Neural progenitor cell (in vitro differentiated cells): ENCODE measurements around the gene ZNF746. TPM values are rescaled to one million over a fixed set of nuclear protein-coding genes. Genes with fewer than 3 reads are reported as not detected.

ENCODE experiments used
- DNase-seq: peaks from one replicate; pipeline ENCODE4 v3.0.0-alpha.2; 2016; ENCODE audit warnings: low spot score
- H2AFZ ChIP-seq: fragments of 200-600 bp; sonication (generic); replicated peaks from 2 replicates; pipeline ENCODE4 v1.6.1; 2016; ENCODE audit warnings: antibody characterized with exemption
- H3F3A ChIP-seq: fragments of 200-600 bp; sonication (generic); 2 replicates; pipeline ENCODE4 v1.6.1; 2016; ENCODE audit warnings: antibody characterized with exemption, low read depth
- H3K27ac ChIP-seq: fragments of 200-600 bp; sonication (generic); 2 replicates; pipeline ENCODE4 v1.5.1; 2016; ENCODE audit warnings: mild to moderate bottlenecking
- H3K27me3 ChIP-seq: fragments of 200-600 bp; sonication (generic); 2 replicates; pipeline ENCODE4 v1.6.1; 2016; ENCODE audit warnings: mild to moderate bottlenecking, moderate library complexity
- H3K36me3 ChIP-seq: fragments of 200-600 bp; sonication (generic); 2 replicates; pipeline ENCODE4 v1.5.1; 2016
- H3K4me1 ChIP-seq: fragments of 200-600 bp; sonication (generic); 2 replicates; pipeline ENCODE4 v1.6.1; 2016; ENCODE audit warnings: mixed run types
- H3K4me2 ChIP-seq: fragments of 200-600 bp; sonication (generic); 2 replicates; pipeline ENCODE4 v1.6.1; 2016
- H3K4me3 ChIP-seq: fragments of 200-600 bp; sonication (generic); 2 replicates; pipeline ENCODE4 v1.5.1; 2016
- H3K79me2 ChIP-seq: fragments of 200-600 bp; sonication (generic); 2 replicates; pipeline ENCODE4 v1.6.1; 2016; ENCODE audit warnings: low read depth
- H3K9ac ChIP-seq: fragments of 200-600 bp; sonication (generic); 2 replicates; pipeline ENCODE4 v1.6.1; 2016
- H3K9me3 ChIP-seq: fragments of 200-600 bp; sonication (generic); 2 replicates; pipeline ENCODE4 v1.5.1; 2016; ENCODE audit warnings: low read depth
- H4K20me1 ChIP-seq: fragments of 200-600 bp; sonication (generic); 2 replicates; pipeline ENCODE4 v1.6.1; 2016; ENCODE audit warnings: low read depth
- H3K27ac Mint-ChIP-seq: 3 replicates; pipeline ENCODE4 v1.8.0; 2021; ENCODE audit warnings: mixed read lengths
- H3K27me3 Mint-ChIP-seq: 2 replicates; pipeline ENCODE4 v1.8.0; 2022; ENCODE audit warnings: low read depth, mild to moderate bottlenecking, inconsistent platforms, moderate library complexity, mixed read lengths; ENCODE audit not compliant: insufficient read depth
- H3K36me3 Mint-ChIP-seq: 3 replicates; pipeline ENCODE4 v1.8.0; 2021; ENCODE audit warnings: mixed read lengths
- H3K4me1 Mint-ChIP-seq: 3 replicates; pipeline ENCODE4 v1.8.0; 2021; ENCODE audit warnings: mixed read lengths
- H3K4me3 Mint-ChIP-seq: 3 replicates; pipeline ENCODE4 v1.8.0; 2021; ENCODE audit warnings: mild to moderate bottlenecking, moderate library complexity, mixed read lengths
- H3K9me3 Mint-ChIP-seq: 3 replicates; pipeline ENCODE4 v1.8.0; 2020; ENCODE audit warnings: mixed read lengths
- CTCF ChIP-seq: fragments of 200-600 bp; sonication (generic); IDR thresholded peaks from 2 replicates; pipeline ENCODE4 v1.5.1; 2017; ENCODE audit warnings: antibody characterized with exemption, mild to moderate bottlenecking
- EZH2 ChIP-seq: fragments of 200-600 bp; sonication (generic); IDR thresholded peaks from 2 replicates; pipeline ENCODE4 v1.6.1; 2017; ENCODE audit warnings: antibody characterized with exemption, mild to moderate bottlenecking, moderate library complexity
- EZH2phosphoT487 ChIP-seq: fragments of 200-600 bp; sonication (generic); IDR thresholded peaks from 2 replicates; pipeline ENCODE4 v1.6.1; 2017; ENCODE audit warnings: antibody characterized with exemption
- total RNA-seq: library from RNA; depleted of rRNA; stranded (reverse); fragments of >200 nt; gene quantifications from 2 replicates; pipeline ENCODE4 v1.2.3, GENCODE V29; 2015; ENCODE audit warnings: low replicate concordance

The ZNF746 gene
- total RNA-seq, 1 donor from 2014 or later = 11.0 TPM

GRCh38 chr7:149427893-149428292, 69.7 kb downstream of the ZNF746 start:
- Histone ChIP-seq H3K79me2 (no peaks in the 10 kb centered on the region), H3K4me3 (no peak overlapping the region), H4K20me1 (peaks cover 10% of the 10 kb centered on the region), H3F3A (peaks cover 22% of the 10 kb centered on the region), H3K9ac (no peak overlapping the region), H2AFZ (no peak overlapping the region), H3K27ac (no peak overlapping the region), H3K4me2 (no peak overlapping the region), H3K9me3 (no peaks in the 10 kb centered on the region), H3K4me1 (peaks cover 3% of the 10 kb centered on the region), H3K27me3 (peaks cover 3% of the 10 kb centered on the region), H3K36me3 (no peaks in the 10 kb centered on the region)
- no peaks in the 10 kb centered on the region for H3K9me3 Mint-ChIP-seq
- peaks cover 17% of the 10 kb centered on the region for H3K4me1 Mint-ChIP-seq
- H3K36me3 Mint-ChIP-seq = peaks cover 21% of the 10 kb centered on the region
- TF ChIP-seq EZH2phosphoT487 = no peak
- TF ChIP-seq EZH2 = no peak
- no peak for TF ChIP-seq CTCF
- peaks cover 2% of the 10 kb centered on the region for H3K27me3 Mint-ChIP-seq
- no peak for DNase-seq
- no peak overlapping the region for H3K4me3 Mint-ChIP-seq
- no peak overlapping the region for H3K27ac Mint-ChIP-seq

- Histone ChIP-seq H2AFZ (no peak overlapping the region), H3K9me3 (no peaks in the 10 kb centered on the region), H3K36me3 (no peaks in the 10 kb centered on the region), H3K4me2 (no peak overlapping the region), H3K4me1 (peaks cover 3% of the 10 kb centered on the region), H3K79me2 (no peaks in the 10 kb centered on the region), H3K9ac (no peak overlapping the region), H3F3A (peaks cover 26% of the 10 kb centered on the region), H3K4me3 (no peak overlapping the region), H3K27ac (no peak overlapping the region), H3K27me3 (peaks cover 8% of the 10 kb centered on the region), H4K20me1 (peaks cover 10% of the 10 kb centered on the region)
- peaks cover 17% of the 10 kb centered on the region for H3K4me1 Mint-ChIP-seq
- TF ChIP-seq EZH2 = no peak
- no peak overlapping the region for H3K4me3 Mint-ChIP-seq
- H3K9me3 Mint-ChIP-seq = no peaks in the 10 kb centered on the region
- peaks cover 19% of the 10 kb centered on the region for H3K36me3 Mint-ChIP-seq
- DNase-seq = peak; percentile 67
- H3K27ac Mint-ChIP-seq = no peak overlapping the region
- H3K27me3 Mint-ChIP-seq = peaks cover 2% of the 10 kb centered on the region
Observed at GRCh38 chr7:149427096-149427680, 70.4 kb downstream of the ZNF746 start.

GRCh38 chr7:149423449-149424110, 74.0 kb downstream of the ZNF746 start:
- Mint-ChIP-seq H3K36me3 (no peaks in the 10 kb centered on the region), H3K9me3 (no peaks in the 10 kb centered on the region), H3K27me3 (no peaks in the 10 kb centered on the region), H3K27ac (no peak overlapping the region), H3K4me3 (peak overlapping the region; percentile 30), H3K4me1 (peaks cover 17% of the 10 kb centered on the region)
- H3F3A ChIP-seq = peaks cover 30% of the 10 kb centered on the region
- H3K36me3 ChIP-seq = no peaks in the 10 kb centered on the region
- H2AFZ ChIP-seq = no peak overlapping the region
- H4K20me1 ChIP-seq = peaks cover 10% of the 10 kb centered on the region
- H3K79me2 ChIP-seq = no peaks in the 10 kb centered on the region
- no peak for TF ChIP-seq EZH2phosphoT487
- TF ChIP-seq CTCF = no peak
- TF ChIP-seq EZH2 = no peak
- no peak overlapping the region for H3K9ac ChIP-seq
- no peak overlapping the region for H3K4me3 ChIP-seq
- peaks cover 8% of the 10 kb centered on the region for H3K27me3 ChIP-seq
- peaks cover 3% of the 10 kb centered on the region for H3K4me1 ChIP-seq
- H3K27ac ChIP-seq = no peak overlapping the region
- no peaks in the 10 kb centered on the region for H3K9me3 ChIP-seq
- H3K4me2 ChIP-seq = no peak overlapping the region
- peak; percentile 8 for DNase-seq

- DNase-seq = no peak
- peak overlapping the region; percentile 36 for H3K4me3 ChIP-seq
- TF ChIP-seq CTCF = no peak
- Mint-ChIP-seq H3K27ac (no peak overlapping the region), H3K36me3 (no peaks in the 10 kb centered on the region), H3K4me1 (peaks cover 17% of the 10 kb centered on the region), H3K9me3 (no peaks in the 10 kb centered on the region), H3K4me3 (no peak overlapping the region), H3K27me3 (no peaks in the 10 kb centered on the region)
- no peak overlapping the region for H3K9ac ChIP-seq
- H3K27me3 ChIP-seq = peaks cover 8% of the 10 kb centered on the region
- peaks cover 29% of the 10 kb centered on the region for H3F3A ChIP-seq
- H3K4me1 ChIP-seq = peaks cover 3% of the 10 kb centered on the region
- H2AFZ ChIP-seq = no peak overlapping the region
- no peaks in the 10 kb centered on the region for H3K36me3 ChIP-seq
- peaks cover 8% of the 10 kb centered on the region for H4K20me1 ChIP-seq
- H3K27ac ChIP-seq = no peak overlapping the region
- peak overlapping the region; percentile 65 for H3K4me2 ChIP-seq
- H3K79me2 ChIP-seq = no peaks in the 10 kb centered on the region
- H3K9me3 ChIP-seq = no peaks in the 10 kb centered on the region
Observed at GRCh38 chr7:149422914-149423301, 74.7 kb downstream of the ZNF746 start.
